ENCODE results near the gene ITGA2. TPM values are rescaled to one million over a fixed set of nuclear protein-coding genes. Genes with fewer than 3 reads are reported as not detected.
A peak's percentile ranks its signal among the peaks of the same experiment; 100 is the strongest.

ITGA2 gene
- total RNA-seq, 4 donors from 2014 or later: 5.0 to 22.5 (median 17.4) TPM

GRCh38 chr5:53041740-53042139 is 52.6 kb downstream of the ITGA2 start:
- Histone ChIP-seq H3K36me3 (peaks cover 0 to 5% (median 0%) of the 10 kb centered on the region in 3 donors), H3K27ac (no peak overlapping the region), H3K9me3 (no peaks in the 10 kb centered on the region), H3K27me3 (no peaks in the 10 kb centered on the region), H3K4me3 (no peak overlapping the region), H3K4me1 (peaks cover 0 to 8% (median 0%) of the 10 kb centered on the region in 4 donors)
- no peak for DNase-seq
- TF ChIP-seq POLR2A (IDR thresholded peaks at IDR 0.05): no peak
- TF ChIP-seq CTCF (IDR thresholded peaks at IDR 0.05): no peak

- TF ChIP-seq CTCF (IDR thresholded peaks at IDR 0.05) (no peak), POLR2A (IDR thresholded peaks at IDR 0.05) (no peak)
- H3K4me1 ChIP-seq: no peaks in the 10 kb centered on the region
- no peaks in the 10 kb centered on the region for H3K27me3 ChIP-seq
- no peak overlapping the region for H3K4me3 ChIP-seq
- DNase-seq: no peak
- no peaks in the 10 kb centered on the region for H3K9me3 ChIP-seq
- peak overlapping the region in 1 of 4 donors; percentile 23 for H3K27ac ChIP-seq
- peaks cover 0 to 5% (median 0%) of the 10 kb centered on the region in 3 donors for H3K36me3 ChIP-seq
These were observed 56.1 kb downstream of the ITGA2 start for GRCh38 chr5:53045263-53045662.

- Histone ChIP-seq H3K36me3 (peaks cover 0 to 13% (median 0%) of the 10 kb centered on the region in 3 donors), H3K4me3 (no peak overlapping the region), H3K27me3 (no peaks in the 10 kb centered on the region), H3K9me3 (no peaks in the 10 kb centered on the region), H3K27ac (no peak overlapping the region), H3K4me1 (no peaks in the 10 kb centered on the region)
- no peak for DNase-seq
- TF ChIP-seq POLR2A (IDR thresholded peaks at IDR 0.05): no peak
- TF ChIP-seq CTCF (IDR thresholded peaks at IDR 0.05): no peak
These were observed 59.1 kb downstream of the ITGA2 start for GRCh38 chr5:53048248-53048647.

DNA sequence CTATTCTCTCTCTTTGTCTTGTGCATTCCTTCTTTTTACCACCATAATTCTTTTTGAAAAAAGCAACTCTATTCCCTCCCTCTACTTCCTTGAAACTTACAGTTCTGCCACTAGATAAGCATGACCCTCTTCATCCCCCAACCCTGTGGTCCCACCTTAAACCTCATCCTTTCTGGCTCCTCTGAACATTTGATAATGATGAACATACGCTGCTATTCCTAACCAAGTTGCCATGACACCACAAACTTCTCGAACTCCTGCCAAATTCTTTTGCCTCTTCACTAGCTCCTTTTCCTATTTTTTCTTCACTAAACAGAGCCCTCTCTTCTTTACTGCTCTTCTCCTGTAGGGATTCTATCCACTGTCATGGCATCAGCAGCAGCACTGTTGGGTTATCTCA is 63.3 kb downstream of the ITGA2 start:
- no peak for DNase-seq
- Histone ChIP-seq H3K27me3 (no peaks in the 10 kb centered on the region), H3K4me1 (no peaks in the 10 kb centered on the region), H3K27ac (no peak overlapping the region), H3K36me3 (peaks cover 0 to 16% (median 0%) of the 10 kb centered on the region in 3 donors), H3K4me3 (no peak overlapping the region), H3K9me3 (no peaks in the 10 kb centered on the region)
- TF ChIP-seq CTCF (IDR thresholded peaks at IDR 0.05) (no peak), POLR2A (IDR thresholded peaks at IDR 0.05) (no peak)

DNA sequence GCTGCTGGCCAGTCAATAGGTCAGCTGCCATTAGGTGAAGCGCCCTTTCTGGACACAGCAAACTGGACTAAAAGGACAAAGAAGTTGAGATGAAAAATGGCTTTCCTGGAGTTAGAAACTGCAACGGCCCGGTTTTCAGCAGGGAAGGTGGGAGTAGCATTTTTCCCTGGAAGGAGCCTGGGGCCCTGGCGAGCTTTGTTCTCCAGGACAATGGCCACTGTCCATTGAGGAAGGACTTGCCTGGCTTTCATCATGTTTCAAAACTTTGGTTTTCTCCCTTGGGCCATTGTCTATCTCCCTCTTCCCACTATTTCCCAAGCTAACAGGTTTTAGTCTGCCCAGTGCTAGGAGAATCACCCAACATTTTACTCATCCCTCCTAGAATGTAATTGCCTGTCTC is 64.2 kb downstream of the ITGA2 start:
- no peak overlapping the region for H3K27ac ChIP-seq
- no peak overlapping the region for H3K4me3 ChIP-seq
- no peak for TF ChIP-seq POLR2A (IDR thresholded peaks at IDR 0.05)
- TF ChIP-seq CTCF (IDR thresholded peaks at IDR 0.05): no peak
- no peaks in the 10 kb centered on the region for H3K27me3 ChIP-seq
- DNase-seq: no peak
- no peaks in the 10 kb centered on the region for H3K9me3 ChIP-seq
- H3K36me3 ChIP-seq: peaks cover 0 to 20% (median 0%) of the 10 kb centered on the region in 3 donors
- H3K4me1 ChIP-seq: no peaks in the 10 kb centered on the region

GRCh38 chr5:53055365-53055764 is 66.2 kb downstream of the ITGA2 start:
- Histone ChIP-seq H3K9me3 (no peaks in the 10 kb centered on the region), H3K36me3 (peaks cover 0 to 35% (median 0%) of the 10 kb centered on the region in 3 donors), H3K4me1 (no peaks in the 10 kb centered on the region), H3K27me3 (no peaks in the 10 kb centered on the region), H3K27ac (no peak overlapping the region), H3K4me3 (no peak overlapping the region)
- DNase-seq: no peak
- TF ChIP-seq POLR2A (IDR thresholded peaks at IDR 0.05) (no peak), CTCF (IDR thresholded peaks at IDR 0.05) (no peak)

All from Peyer's patch (tissue), 4 donors.